Tibial nerve (tissue), 4 donors: ENCODE results near the gene PRKAG2.

ENCODE experiments used
- EP300 ChIP-seq, 2 donors: sonication (generic); formaldehyde crosslinking; IDR thresholded peaks; one replicate each; pipeline ENCODE4 v1.6.1; 2017; ENCODE audit warnings: antibody characterized with exemption in 2 of 2, mild to moderate bottlenecking in 1 of 2
- POLR2A ChIP-seq, 2 donors: fragments of 450-650 bp; IDR thresholded peaks; one replicate each; pipeline ENCODE4 v1.6.1; 2017; ENCODE audit warnings: antibody characterized with exemption in 2 of 2, mild to moderate bottlenecking in 2 of 2, moderate library complexity in 2 of 2
- TF ChIP-seq, protein P1 (sequence below), 5 experiments: fragments of 200-600 bp in 3 of 5; fragments of 450-650 bp in 2 of 5; sonication (generic) in 3 of 5; IDR thresholded peaks; one replicate each; pipeline ENCODE4 v1.5.1; 2016 to 2019; ENCODE audit warnings: antibody characterized with exemption in 5 of 5, mild to moderate bottlenecking in 3 of 5, moderate library complexity in 2 of 5

DNA sequence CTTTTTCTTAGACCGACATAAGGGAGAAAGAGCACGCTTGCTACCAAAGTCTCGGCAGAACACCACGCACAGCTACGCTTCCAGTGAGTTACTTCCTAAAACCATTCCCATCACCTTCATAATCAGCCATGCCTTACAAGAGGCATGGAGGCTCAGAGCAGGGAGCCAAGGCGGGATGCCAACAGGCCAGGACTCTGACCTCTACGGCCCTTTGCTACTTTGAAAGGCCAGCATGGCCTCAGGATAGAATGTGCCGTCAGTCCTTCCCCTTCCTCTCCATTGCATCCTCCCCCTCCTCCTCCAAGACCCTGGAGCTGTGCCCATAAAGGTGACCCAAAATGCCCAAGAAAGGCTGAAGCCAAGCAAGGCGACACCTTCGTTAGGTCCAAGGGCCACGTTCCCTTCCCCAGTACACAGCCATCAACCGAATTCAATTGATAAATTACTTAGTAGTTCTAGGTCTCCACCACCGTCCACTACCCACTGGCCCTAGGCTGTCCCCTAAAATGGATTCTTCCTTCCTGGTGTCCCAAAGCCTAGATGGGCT is 5.7 kb downstream of the PRKAG2 start:
- TF ChIP-seq, protein P1, sequence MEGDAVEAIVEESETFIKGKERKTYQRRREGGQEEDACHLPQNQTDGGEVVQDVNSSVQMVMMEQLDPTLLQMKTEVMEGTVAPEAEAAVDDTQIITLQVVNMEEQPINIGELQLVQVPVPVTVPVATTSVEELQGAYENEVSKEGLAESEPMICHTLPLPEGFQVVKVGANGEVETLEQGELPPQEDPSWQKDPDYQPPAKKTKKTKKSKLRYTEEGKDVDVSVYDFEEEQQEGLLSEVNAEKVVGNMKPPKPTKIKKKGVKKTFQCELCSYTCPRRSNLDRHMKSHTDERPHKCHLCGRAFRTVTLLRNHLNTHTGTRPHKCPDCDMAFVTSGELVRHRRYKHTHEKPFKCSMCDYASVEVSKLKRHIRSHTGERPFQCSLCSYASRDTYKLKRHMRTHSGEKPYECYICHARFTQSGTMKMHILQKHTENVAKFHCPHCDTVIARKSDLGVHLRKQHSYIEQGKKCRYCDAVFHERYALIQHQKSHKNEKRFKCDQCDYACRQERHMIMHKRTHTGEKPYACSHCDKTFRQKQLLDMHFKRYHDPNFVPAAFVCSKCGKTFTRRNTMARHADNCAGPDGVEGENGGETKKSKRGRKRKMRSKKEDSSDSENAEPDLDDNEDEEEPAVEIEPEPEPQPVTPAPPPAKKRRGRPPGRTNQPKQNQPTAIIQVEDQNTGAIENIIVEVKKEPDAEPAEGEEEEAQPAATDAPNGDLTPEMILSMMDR (IDR thresholded peaks at IDR 0.05), result no peak
- TF ChIP-seq POLR2A (IDR thresholded peaks at IDR 0.05) (no peak), EP300 (IDR thresholded peaks at IDR 0.05) (no peak)
